H1 (cell line): ENCODE data around the gene ISG20L2. TPM values are rescaled to one million over a fixed set of nuclear protein-coding genes. Genes with fewer than 3 reads are reported as not detected.

Experiments
- CTCF ChIP-seq, 3 experiments: IDR thresholded peaks; 1 replicate in 2 of 3; 2 replicates in 1 of 3; pipeline versions ENCODE4 v1.5.1 to v1.6.1; 2011; ENCODE audit warnings: low read length in 3 of 3, mild to moderate bottlenecking in 3 of 3, inconsistent platforms in 2 of 3, low read depth in 1 of 3, moderate library complexity in 1 of 3; ENCODE audit not compliant: insufficient read depth in 1 of 3; ENCODE audit errors: control extremely low read depth in 1 of 3
- EP300 ChIP-seq, 2 experiments: IDR thresholded peaks; 1 replicate in 1 of 2; 2 replicates in 1 of 2; pipeline ENCODE4 v1.6.1; 2011 to 2012; ENCODE audit warnings: low read depth in 2 of 2, low read length in 2 of 2, mild to moderate bottlenecking in 2 of 2, borderline replicate concordance in 1 of 2, inconsistent platforms in 1 of 2, moderate library complexity in 1 of 2
- FOSL1 ChIP-seq: IDR thresholded peaks from 2 replicates; pipeline ENCODE4 v1.6.1; 2011; ENCODE audit warnings: mild to moderate bottlenecking, low read depth, low read length, moderate library complexity; ENCODE audit not compliant: insufficient read depth
- JUND ChIP-seq: IDR thresholded peaks from 2 replicates; pipeline ENCODE4 v1.6.1; 2011; ENCODE audit warnings: mild to moderate bottlenecking, improper control_type of control experiment, low read length
- PHF8 ChIP-seq: fragments of 200-600 bp; sonication (generic); conservative IDR thresholded peaks from 2 replicates; pipeline ENCODE4 v1.7.1; 2012; ENCODE audit warnings: low read depth, mild to moderate bottlenecking, inconsistent platforms, low read length, moderate library complexity
- SIX5 ChIP-seq: IDR thresholded peaks from 2 replicates; pipeline ENCODE4 v1.6.1; 2011; ENCODE audit warnings: mild to moderate bottlenecking, low read depth, low read length
- TBP ChIP-seq: IDR thresholded peaks from 2 replicates; pipeline ENCODE4 v1.6.1; 2011; ENCODE audit warnings: low read depth, low read length, improper control_type of control experiment
- ZNF274 ChIP-seq: IDR thresholded peaks from 2 replicates; pipeline ENCODE4 v1.7.0; 2012; ENCODE audit warnings: low read length, borderline replicate concordance; ENCODE audit errors: extremely low read depth
- polyA plus RNA-seq, 7 experiments: library from polyadenylated mRNA; depleted of rRNA in 3 of 7; stranded (reverse) in 5 of 7; unstranded in 2 of 7; fragments of >200 nt in 5 of 7; fragments of 200-250 nt in 2 of 7; gene quantifications; 1 replicate in 5 of 7; 2 replicates in 1 of 7; 4 replicates in 1 of 7; pipeline versions ENCODE4 v1.2.1 to v1.2.3, GENCODE V29; 2011 to 2013; ENCODE audit warnings: missing spikeins in 2 of 7, mixed read lengths in 2 of 7
- total RNA-seq: library from RNA; stranded (reverse); fragmentation: NEBNext Ultra II Directional; extraction: Animal tissue kit (Norgen Biotek cat#: 25700); gene quantifications from 2 replicates; pipeline ENCODE4 v1.2.1, GENCODE V29; 2021
- TF ChIP-seq, protein P1 (sequence below): IDR thresholded peaks from 2 replicates; pipeline ENCODE4 v1.6.1; 2012; ENCODE audit warnings: inconsistent platforms

Gene ISG20L2
- total and polyA plus RNA-seq, 2 of the 8 experiments (the other 6 are each of a cell fraction or from before 2014, with no cell fraction given), result 47.5 to 53.0 TPM

DNA sequence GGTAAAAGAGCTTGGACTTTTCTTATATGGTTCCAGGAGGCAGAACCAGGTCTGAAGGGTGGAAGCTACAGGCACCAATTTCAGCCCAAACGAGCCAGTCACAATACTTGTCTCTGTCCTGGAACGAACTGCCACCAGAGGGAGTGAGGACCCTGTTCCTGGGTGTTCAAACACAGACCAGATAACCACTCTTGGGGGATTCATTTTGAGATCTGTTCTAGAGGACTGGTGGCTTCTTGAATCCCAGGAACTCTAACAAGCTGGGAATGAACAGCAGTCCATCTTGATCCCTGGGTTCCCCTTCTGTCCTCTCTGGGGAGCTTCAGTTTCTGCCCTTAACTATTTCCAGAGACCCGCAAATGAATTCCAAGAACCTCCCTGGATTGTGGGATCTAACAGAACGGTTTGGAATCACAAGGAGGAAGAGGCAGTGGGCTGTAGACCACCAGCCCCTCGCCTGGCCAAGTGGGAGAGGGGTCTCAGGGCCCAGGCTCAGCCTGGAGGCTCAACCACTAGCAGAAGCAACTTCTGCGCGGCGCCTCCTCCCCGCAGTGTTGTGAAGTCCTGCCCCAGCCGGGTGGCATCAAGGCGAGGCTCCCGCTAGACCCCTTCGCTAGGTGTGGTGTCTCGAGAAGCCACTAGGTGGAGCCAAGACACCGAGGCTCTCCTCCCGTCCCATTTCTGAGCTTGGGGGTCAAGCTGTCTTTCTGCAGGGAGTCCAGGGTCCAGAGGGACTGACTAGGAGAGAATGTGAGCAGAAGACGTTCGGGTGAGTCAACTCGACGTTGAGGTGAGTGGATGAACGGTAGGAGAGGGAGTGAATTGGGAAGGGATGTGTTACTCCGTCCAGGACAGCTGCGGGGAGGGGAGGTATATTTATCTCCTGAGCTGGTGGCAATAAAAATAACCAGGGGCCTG is 39.3 kb downstream of the ISG20L2 start (continued):
- TF ChIP-seq EP300 (IDR thresholded peaks at IDR 0.05; ENCODE audit: borderline replicate concordance in 1 of 2, low read depth in 2 of 2, low read length in 2 of 2), result no peak; a peak in 1 of 3 replicates
- no peak for TF ChIP-seq PHF8
- no peak for TF ChIP-seq SIX5
- no peak for TF ChIP-seq ZNF274
- peak; percentile 91 to 98 (median 97) for TF ChIP-seq CTCF (IDR thresholded peaks at IDR 0.05; ENCODE audit: control extremely low read depth in 1 of 3, insufficient read depth in 1 of 3, low read depth in 1 of 3, low read length in 3 of 3)
- no peak for TF ChIP-seq TBP
- TF ChIP-seq JUND, result no peak
- TF ChIP-seq, protein P1, sequence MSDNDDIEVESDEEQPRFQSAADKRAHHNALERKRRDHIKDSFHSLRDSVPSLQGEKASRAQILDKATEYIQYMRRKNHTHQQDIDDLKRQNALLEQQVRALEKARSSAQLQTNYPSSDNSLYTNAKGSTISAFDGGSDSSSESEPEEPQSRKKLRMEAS, result peak; percentile 47; the same call in 1 of the 2 replicates
- no peak for TF ChIP-seq FOSL1
